Left colon (tissue), 2 donors: ENCODE measurements around the gene KTN1. TPM values are rescaled to one million over a fixed set of nuclear protein-coding genes. Genes with fewer than 3 reads are reported as not detected.

ENCODE experiments used
- ATAC-seq: fragments of 200-7000 bp; cut with Tn5 transposase; one replicate; pipeline ENCODE4 v1.9.1; 2020; ENCODE audit warnings: mild to moderate bottlenecking, moderate library complexity
- DNase-seq, 2 donors: peaks; one replicate each; pipeline ENCODE4 v3.0.0-alpha.2; 2020
- intact Hi-C, 2 donors: fragments of 100-400 bp; cut with DNase I in 1 of 2; cut with micrococcal nuclease in 1 of 2; formaldehyde crosslinking; loops; one replicate each; pipeline versions ENCODE4 v1.11.2 to v1.14.0; 2022; cut with DNase I, micrococcal nuclease
- long read RNA-seq: library from polyadenylated mRNA; unstranded; transcript quantifications from one replicate; pipeline ENCODE4 v2.0.0, GENCODE V29; 2021
- total RNA-seq, 2 donors: library from RNA; stranded (reverse); fragmentation: NEBNext Ultra II Directional; extraction: Animal tissue kit (Norgen Biotek cat#: 25700); gene quantifications; one replicate each; pipeline ENCODE4 v1.2.1, GENCODE V29; 2021
- donor health status: DM: no; HTN: no; CAD: no.
- donor health status: DM: yes; HTN: yes; CAD: no.

The KTN1 gene
- 100 to 1,000 TPM; 210 to 241 TPM for total RNA-seq
- long read RNA-seq, full-length matches to known transcripts, result 17 of 217 reads
- long read RNA-seq, partial matches to known transcripts, result 155 of 217 reads
- long read RNA-seq, other reads (novel, unspliced or antisense), result 45 of 217 reads

GRCh38 chr14:55579724-55580469 is at the start of gene KTN1:
Gene KTN1, plus strand, starts transcription at chr14:55580207. Its CDS starts 31,842 bp downstream, at chr14:55612049.
- DNase-seq, result peak; percentile 81 to 89
- intact Hi-C loops, result no loop called here

GRCh38 chr14:55530464-55530863 is 49.5 kb upstream of the KTN1 start:
- ATAC-seq (no peak), DNase-seq (no peak)
- intact Hi-C loops, result no loop called here

More at GRCh38 chr14:55579724-55580469, at the start of gene KTN1:
- ATAC-seq, result peak; percentile 84

- intact Hi-C loops, result no loop called here
- ATAC-seq (no peak), DNase-seq (no peak)
These were observed 47.2 kb upstream of the KTN1 start for GRCh38 chr14:55532645-55533344.

GRCh38 chr14:55533960-55534359 is 46.0 kb upstream of the KTN1 start:
- no peak for ATAC-seq
- no peak for DNase-seq
- intact Hi-C loops, result no loop called here

GRCh38 chr14:55535516-55536203 is 44.3 kb upstream of the KTN1 start:
- DNase-seq, result no peak
- intact Hi-C loops, result no loop called here
- no peak for ATAC-seq

- ATAC-seq, result no peak
- intact Hi-C loops, result no loop called here
- no peak for DNase-seq
These were observed 43.8 kb upstream of the KTN1 start for GRCh38 chr14:55536204-55536708.

GRCh38 chr14:55537782-55538181 is 42.2 kb upstream of the KTN1 start:
- ATAC-seq (no peak), DNase-seq (no peak)
- intact Hi-C loops, result no loop called here

- intact Hi-C loops, result no loop called here
- DNase-seq (no peak), ATAC-seq (no peak)
These were observed 40.0 kb upstream of the KTN1 start for GRCh38 chr14:55539975-55540374.

GRCh38 chr14:55540847-55541773 is 38.9 kb upstream of the KTN1 start:
- no peak for DNase-seq
- ATAC-seq, result no peak
- intact Hi-C loops, result no loop called here

- intact Hi-C loops, result no loop called here
- ATAC-seq (no peak), DNase-seq (no peak)
These were observed 34.2 kb upstream of the KTN1 start for GRCh38 chr14:55545779-55546178.

GRCh38 chr14:55546212-55546874 is 33.7 kb upstream of the KTN1 start:
- ATAC-seq (no peak), DNase-seq (no peak)
- intact Hi-C loops, result no loop called here

- DNase-seq, result no peak
- intact Hi-C loops, result no loop called here
- no peak for ATAC-seq
These were observed 32.2 kb upstream of the KTN1 start for GRCh38 chr14:55547650-55548315.

- DNase-seq (no peak), ATAC-seq (no peak)
- intact Hi-C loops, result no loop called here
These were observed 26.2 kb upstream of the KTN1 start for GRCh38 chr14:55553791-55554190.

- ATAC-seq, result peak; percentile 64
- intact Hi-C loops, result no loop called here
- peak; percentile 43 to 72 for DNase-seq
These were observed 22.9 kb upstream of the KTN1 start for GRCh38 chr14:55556929-55557623.

GRCh38 chr14:55562135-55562534 is 17.9 kb upstream of the KTN1 start:
- DNase-seq (no peak), ATAC-seq (no peak)
- intact Hi-C loops, result no loop called here

GRCh38 chr14:55568618-55569017 is 11.4 kb upstream of the KTN1 start:
- intact Hi-C loops, result no loop called here
- ATAC-seq (peak; percentile 81), DNase-seq (no peak)
